Activated T-helper 1 cell treated with Interleukin-2 at 50 U/mL for 16 hours (primary cell): ENCODE measurements around the gene ZNF609.

ENCODE experiments used
- DNase-seq: peaks from one replicate; pipeline ENCODE4 v3.0.0-alpha.2; 2020; ENCODE audit warnings: low read depth

Gene ZNF609

GRCh38 chr15:64732156-64732860, 271.9 kb downstream of the ZNF609 start:
- DNase-seq = no peak
